GM19463 (cell line): ENCODE measurements around the gene GPR6.
A peak's percentile ranks its signal among the peaks of the same experiment; 100 is the strongest.

Experiments used
- ATAC-seq: cut with Tn5 transposase; IDR thresholded peaks from one replicate; pipeline ENCODE4 v1.9.1; 2021; ENCODE audit warnings: mild to moderate bottlenecking, moderate library complexity; ENCODE audit not compliant: unreplicated experiment

The GPR6 gene, protein sequence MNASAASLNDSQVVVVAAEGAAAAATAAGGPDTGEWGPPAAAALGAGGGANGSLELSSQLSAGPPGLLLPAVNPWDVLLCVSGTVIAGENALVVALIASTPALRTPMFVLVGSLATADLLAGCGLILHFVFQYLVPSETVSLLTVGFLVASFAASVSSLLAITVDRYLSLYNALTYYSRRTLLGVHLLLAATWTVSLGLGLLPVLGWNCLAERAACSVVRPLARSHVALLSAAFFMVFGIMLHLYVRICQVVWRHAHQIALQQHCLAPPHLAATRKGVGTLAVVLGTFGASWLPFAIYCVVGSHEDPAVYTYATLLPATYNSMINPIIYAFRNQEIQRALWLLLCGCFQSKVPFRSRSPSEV

DNA sequence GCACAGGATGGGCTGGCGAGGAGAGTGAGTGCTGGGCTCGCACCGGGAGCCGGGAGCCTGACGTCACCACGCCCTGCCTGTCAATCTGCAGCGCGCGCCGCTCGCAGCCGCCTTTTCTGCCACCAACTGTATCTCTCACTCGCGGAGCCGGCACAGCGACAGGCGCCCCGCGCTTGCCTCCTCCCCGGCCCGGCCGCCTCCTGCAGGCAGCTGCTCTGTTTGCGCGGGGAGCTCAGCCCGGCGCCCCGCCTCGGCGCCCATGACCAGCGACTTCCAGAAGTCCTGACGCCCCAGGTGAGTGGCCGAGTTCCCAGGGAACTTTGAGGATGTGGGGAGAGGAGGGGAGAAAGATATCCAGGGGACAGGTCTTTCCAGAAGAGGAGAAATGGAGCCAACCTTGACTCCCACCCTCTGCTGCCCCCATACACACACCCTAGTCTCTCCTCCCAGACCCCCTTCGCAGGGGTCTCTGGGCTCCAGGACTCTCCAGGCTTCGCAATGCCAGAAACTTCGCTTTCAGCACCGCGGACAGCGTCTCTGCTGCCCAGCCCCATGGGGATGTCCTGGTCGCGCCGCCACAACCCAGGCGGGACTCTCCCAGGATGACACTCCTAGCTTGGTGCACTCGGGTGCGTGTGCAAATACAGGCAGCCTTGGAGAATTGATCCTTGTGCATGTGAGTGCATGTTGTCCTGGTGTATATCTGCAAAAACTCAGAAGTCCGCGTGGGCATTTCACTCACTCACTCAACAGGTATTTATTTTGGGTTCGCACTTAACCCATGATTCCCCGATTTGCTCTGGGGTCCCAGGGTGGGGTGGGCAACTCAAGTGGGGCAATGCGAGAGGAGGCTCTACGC lies at the start of gene GPR6:
Gene GPR6 (plus strand): TSS at position 138 of the 859 bp plus-strand sequence. CDS start 802 bp downstream, outside the sequence.
- ATAC-seq = peak; percentile 63

- ATAC-seq = no peak
Observed at GRCh38 chr6:109934293-109934692, 43.8 kb upstream of the GPR6 start.

DNA sequence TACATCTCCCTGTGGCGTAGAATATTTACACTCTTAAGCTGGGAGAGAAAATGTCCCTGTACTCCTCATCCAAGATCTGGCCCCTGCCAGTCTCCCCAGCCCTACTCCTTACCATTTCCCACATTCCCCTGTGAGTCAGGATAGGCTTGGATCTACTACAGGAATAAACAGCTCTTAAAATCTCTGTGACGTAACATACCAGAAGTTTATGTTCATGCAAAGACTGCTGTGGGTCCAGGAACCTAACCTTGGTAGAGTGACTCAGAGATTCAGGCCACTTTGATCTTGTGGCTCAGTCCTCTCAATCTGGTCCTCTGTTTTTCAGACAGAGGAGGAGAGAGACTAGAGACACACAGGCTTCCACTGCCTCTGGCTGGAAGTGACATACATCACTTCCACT lies 38.5 kb upstream of the GPR6 start:
- ATAC-seq = no peak

- ATAC-seq = no peak
Observed at GRCh38 chr6:109944448-109944847, 33.7 kb upstream of the GPR6 start.

DNA sequence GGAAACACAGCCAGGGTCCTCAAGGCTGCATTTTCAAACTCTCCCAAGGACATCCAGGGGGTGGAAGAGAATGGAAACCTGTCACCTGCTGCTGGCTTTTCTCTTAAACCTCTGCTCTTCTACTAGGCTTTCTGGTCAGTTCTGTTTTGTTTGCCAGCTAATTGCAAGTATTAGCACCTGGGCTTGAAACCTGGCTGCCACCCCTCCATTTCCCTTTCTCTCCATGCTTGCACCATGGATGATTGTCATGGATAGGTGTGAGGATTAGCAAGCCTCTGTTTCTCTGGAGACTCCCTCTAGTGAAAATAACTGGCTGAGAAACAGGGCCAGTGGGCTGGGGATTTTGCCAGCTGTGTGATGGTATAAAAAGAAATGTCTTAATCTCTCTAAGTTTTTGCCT lies 33.0 kb upstream of the GPR6 start:
- ATAC-seq = no peak

DNA sequence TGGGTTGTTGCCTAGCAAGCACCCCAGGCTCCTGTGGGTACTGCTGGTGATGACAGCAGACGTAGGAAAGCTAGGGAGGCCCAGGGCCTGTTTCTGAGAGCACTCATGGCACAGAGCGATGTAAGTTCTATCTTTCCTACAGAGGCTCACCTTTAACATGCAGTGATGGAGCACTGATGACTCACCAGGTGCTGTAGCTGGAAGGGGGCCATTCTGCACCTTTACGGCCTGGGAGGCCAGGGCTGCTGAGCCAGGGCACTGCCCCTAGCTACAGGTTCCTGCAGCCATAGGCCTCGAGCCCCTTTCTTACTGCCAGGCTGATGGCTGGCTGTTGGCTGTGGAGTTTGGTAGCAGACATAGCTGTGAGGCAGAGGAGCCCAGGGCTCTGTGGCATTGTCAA lies 31.1 kb upstream of the GPR6 start:
- ATAC-seq = no peak

DNA sequence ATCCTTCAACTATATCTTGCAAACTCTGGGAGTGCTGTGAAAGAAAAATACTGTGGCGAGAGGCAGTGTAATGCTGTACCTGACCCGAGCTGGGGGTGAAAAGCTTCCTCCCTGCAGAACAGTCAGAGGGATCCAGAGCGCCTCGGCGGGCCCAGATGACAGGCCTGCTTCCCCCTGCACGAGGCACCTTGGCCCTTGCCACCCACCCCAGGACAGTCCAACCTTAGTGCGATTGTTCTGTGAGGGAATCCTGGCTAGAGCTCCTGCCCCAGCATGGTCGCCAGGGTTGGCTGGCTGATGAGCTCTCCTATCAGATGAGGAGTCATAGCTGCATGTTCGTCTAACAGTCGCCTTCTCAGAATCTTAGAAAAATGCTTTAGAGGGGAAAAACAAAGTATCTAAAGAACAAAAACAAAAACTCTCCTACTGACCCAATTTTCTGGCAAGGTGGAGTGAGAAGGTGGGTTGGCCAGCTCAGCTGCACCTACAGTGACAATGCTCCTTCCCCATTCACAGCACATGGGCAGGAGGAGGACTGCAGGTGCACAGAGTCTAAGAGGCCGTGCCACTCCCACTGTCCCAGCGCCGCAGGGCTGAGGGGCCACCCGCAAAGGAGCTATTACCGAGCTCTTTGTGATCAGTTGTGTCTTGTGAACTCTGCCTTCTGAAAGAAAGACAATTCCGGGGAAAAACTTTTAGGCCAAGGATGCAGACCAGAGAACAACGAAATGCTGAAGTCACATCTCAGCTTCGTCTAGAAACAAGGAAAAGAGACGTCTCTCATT lies 28.6 kb upstream of the GPR6 start:
- ATAC-seq = no peak

DNA sequence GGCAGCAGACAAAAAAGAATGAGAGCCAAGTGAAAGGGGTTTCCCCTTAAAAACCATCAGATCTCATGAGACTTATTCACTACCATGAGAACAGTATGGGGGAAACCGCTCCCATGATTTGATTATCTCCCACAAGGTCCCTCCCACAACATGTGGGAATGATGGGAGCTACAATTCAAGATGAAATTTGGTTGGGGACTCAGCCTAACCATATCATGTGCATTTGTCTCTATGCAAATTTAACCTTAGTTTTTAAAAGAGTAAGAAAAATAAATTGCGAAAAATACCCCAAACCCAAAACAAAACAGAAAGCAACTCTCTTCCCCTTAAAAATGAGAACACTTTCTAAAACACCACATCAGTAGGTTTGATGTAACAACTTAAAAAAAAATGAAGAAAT lies 22.6 kb upstream of the GPR6 start:
- ATAC-seq = no peak

DNA sequence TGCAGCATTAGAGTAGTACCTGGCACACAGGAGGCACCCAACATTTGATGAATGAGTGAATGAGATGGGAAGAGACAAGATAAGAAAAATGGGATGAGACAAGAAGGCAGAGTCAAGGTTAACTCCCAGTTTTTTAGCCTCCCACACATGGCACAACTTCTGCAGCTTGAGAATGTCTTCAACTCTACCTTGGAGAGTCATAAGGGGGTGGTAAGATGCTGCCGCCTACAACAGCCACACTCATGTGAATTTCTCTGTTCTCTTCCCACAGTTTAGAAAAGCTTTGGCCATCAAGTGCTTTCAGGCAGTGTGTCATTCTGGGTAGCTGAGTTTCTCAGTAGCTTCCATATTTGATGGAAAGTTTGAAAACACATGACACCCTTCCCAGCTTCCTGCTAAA lies 19.5 kb upstream of the GPR6 start:
- ATAC-seq = no peak

GRCh38 chr6:109961611-109962041 lies 16.5 kb upstream of the GPR6 start:
- ATAC-seq = no peak

GRCh38 chr6:109962271-109962670 lies 15.8 kb upstream of the GPR6 start:
- no peak for ATAC-seq

DNA sequence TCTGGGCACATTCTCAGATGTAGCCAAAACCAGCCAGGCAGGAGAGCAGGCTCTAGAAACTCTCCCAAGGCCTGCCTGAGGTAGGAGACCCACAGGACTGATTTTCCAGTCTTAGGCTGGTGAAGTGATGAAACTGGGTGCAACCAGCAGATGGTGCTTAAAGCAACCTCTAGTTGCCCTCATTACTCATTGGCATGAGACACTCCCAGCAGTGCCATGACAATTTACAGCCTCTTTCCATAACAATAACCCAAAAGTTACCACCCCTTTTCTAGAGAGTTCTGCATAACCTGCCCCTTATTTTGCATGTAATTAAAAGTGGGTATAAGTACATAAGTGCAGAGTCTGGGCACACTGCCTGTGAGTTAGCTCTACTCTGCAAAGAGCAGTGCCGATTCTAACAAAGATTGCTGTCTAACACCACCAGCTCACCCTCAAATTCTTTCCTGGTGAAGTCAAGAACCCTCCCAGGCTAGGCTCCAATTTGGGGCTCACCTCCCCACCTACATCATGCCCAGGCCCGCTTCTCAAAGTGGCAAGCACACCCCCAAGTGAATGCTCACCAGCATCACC lies 14.4 kb upstream of the GPR6 start:
- ATAC-seq = no peak

- ATAC-seq = no peak
Observed at GRCh38 chr6:109964949-109965348, 13.2 kb upstream of the GPR6 start.

DNA sequence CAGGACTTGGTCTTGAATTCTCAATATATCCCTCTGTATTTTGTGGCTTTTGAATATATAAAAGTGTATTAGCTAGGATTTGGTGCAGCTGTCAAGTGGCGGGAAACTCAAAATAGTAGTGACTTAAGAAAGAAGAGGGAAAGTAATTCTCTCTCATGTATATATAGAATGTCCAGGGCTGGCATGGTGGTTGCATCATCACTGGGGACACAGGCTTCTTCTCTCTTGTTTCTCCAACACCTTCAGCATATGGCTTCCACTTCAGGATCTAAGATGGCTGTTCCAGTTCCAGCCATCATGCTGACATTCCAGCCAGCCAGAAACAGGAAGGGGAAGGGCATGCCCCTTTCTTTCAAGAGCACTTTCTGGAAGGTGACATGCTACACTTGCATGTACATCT lies 11.8 kb upstream of the GPR6 start:
- ATAC-seq = no peak

DNA sequence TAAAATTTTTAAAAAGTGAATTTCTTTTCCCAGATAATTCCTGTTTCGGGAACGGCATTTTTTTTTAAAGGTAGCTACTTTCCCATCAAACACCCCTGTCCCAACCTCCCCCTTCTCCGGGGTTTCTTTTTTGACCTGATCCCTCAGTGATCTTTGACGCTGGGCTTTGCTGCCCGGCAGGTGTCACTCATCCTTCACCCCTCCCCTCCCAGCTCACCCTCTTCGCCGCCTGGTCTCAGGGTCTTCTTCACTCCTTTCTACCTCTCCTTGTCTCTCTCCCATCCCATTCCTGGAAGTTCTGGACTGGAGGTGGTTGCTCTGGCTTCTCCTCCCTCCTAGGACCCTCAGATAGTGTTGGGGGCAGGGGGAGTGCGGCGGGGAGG lies 329 bp upstream of the GPR6 start:
- ATAC-seq = no peak

GRCh38 chr6:109979033-109979921 lies 1.2 kb downstream of the GPR6 start:
- ATAC-seq = no peak

DNA sequence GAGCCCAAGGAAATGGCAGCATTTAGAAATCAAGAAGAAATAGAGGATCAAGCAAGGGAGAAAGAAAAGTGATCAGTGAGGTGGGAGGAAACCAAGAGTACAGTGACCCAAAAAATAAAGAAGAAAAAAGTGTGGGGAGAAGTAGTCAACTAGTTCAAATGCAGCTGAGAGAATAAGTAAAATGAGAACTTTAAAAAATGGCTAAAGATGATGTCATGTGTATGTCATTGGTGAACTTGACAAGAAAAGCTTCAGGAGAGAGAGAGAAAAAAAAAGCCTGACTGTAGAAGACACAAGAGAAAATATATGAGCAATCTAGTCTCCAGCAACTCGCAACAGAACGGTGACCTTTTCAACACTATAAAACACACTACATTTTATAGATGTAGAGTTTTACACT lies 6.3 kb downstream of the GPR6 start:
- ATAC-seq = no peak

DNA sequence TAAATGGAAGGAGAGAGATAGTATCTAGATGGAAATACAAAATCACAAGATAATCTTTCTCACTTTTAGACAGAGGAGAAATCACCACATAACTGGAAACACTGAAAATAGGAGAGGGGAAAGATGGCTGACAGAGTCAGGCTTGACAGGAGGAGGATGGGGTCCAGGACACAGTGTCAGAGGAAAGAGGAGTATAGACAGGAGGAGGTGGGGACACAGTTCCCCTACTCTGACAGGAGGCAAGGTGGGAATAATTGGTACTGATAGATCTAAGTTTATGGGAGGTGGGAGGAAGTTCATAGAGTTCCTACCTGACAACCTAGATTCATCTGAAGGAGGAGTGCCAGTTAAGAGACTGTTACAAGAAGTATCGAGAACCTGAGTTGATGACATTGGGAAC lies 9.1 kb downstream of the GPR6 start:
- ATAC-seq = no peak

DNA sequence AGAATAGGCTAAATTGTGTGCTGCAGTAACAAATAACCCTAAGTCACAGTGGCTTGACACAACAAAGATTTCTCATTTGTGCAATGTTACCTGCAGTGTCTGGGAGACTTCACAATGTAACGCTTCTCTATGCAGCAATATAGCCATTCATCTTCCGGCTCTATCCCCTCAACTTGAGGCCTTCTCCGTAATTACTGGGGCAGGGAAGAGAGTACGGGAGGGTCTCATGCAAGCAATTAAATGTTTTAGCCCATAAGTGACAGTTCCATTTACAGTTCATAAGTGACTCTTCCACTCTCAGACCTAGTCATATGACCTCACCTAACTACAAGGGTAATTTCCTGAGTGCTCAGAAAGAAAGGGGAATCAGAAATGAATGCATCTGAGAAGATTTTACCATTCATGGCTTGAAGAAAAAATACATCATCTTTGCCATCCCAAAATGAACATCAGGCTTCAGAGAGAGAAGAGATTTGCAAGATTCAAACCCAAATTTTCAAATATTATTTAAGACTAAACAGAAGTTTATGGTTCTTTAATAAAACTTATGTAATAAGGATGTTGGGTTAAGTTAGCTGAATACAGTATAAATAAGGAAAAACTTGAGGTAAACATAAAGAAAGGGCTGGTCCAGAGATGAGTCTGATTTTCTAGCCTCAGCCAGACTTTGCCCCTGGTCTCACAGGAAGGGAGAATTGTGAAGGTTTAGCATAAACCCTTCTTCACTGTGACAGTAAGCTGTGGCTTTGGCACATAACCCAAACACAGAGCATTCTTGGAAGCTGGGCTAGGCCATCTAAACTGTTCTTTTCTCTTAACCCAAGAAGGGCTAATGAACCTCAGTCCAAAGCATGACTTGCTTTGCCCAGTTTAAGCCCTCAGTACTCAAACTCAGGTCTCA lies 13.3 kb downstream of the GPR6 start:
- no peak for ATAC-seq
